ENCODE data around the gene BCR. TPM values are rescaled to one million over a fixed set of nuclear protein-coding genes. Genes with fewer than 3 reads are reported as not detected.

The BCR gene
- total and polyA plus RNA-seq, 2 of the 8 experiments (the other 6 are each of a cell fraction or from before 2014, with no cell fraction given) = 66.7 to 130 TPM

GRCh38 chr22:23184100-23184763, 3.9 kb downstream of the BCR start (continued):
- TF ChIP-seq RFX5 (IDR thresholded peaks at IDR 0.05; ENCODE audit: borderline replicate concordance, low read depth, low read length) = no peak
- no peak for TF ChIP-seq RXRA (IDR thresholded peaks at IDR 0.05; ENCODE audit: insufficient read depth, low read depth, low read length)
- no peak for TF ChIP-seq SIRT6 (IDR thresholded peaks at IDR 0.05; ENCODE audit: low read length)
- no peak for TF ChIP-seq NRF1 (IDR thresholded peaks at IDR 0.05; ENCODE audit: low read depth, low read length)
- TF ChIP-seq POLR2A (IDR thresholded peaks at IDR 0.05; ENCODE audit: control extremely low read depth in 1 of 2, low read depth in 2 of 2, low read length in 2 of 2) = no peak

All from H1 (cell line).